SK-N-SH (cell line): ENCODE data around the gene LDLRAP1. TPM values are rescaled to one million over a fixed set of nuclear protein-coding genes. Genes with fewer than 3 reads are reported as not detected.

Experiments used
- CTCF ChIA-PET: fragments of 300-600, 350-600 bp; formaldehyde crosslinking; extraction: SDS; loops from one replicate; lab custom pipeline; 2021; lab: Yijun Ruan, JAX
- POLR2A ChIA-PET: fragments of 350-600 bp; sonication (Branson Sonifier 250); formaldehyde crosslinking; extraction: SDS; loops from one replicate; lab custom pipeline; 2020; ENCODE audit warnings: antibody characterized with exemption, inconsistent platforms; lab: Yijun Ruan, JAX
- DNase-seq: peaks from one replicate; pipeline ENCODE4 v3.0.0; 2012
- H2AFZ ChIP-seq: fragments of 200-600 bp; sonication (generic); 2 replicates; pipeline ENCODE4 v1.8.1; 2016; ENCODE audit warnings: antibody characterized with exemption, mild to moderate bottlenecking, low read depth
- H3F3A ChIP-seq: fragments of 200-600 bp; sonication (generic); replicated peaks from 2 replicates; pipeline ENCODE3; 2016; ENCODE audit warnings: antibody characterized with exemption, mild to moderate bottlenecking; ENCODE audit not compliant: insufficient read depth
- H3K27ac ChIP-seq, 2 experiments: fragments of 200-500 bp in 1 of 2; fragments of 200-600 bp in 1 of 2; sonication (Bioruptor generic) in 1 of 2; sonication (generic), shearing (Covaris generic) in 1 of 2; 2 replicates each; pipeline versions ENCODE4 v1.5.1 to v1.6.1; 2014 to 2016; ENCODE audit warnings: low read depth in 2 of 2, inconsistent platforms in 1 of 2, low read length in 1 of 2, mild to moderate bottlenecking in 1 of 2, mixed read lengths in 1 of 2
- H3K27me3 ChIP-seq: fragments of 200-600 bp; sonication (generic), shearing (Covaris generic); 2 replicates; pipeline ENCODE4 v1.6.1; 2016; ENCODE audit warnings: mixed run types; ENCODE audit not compliant: insufficient read depth
- H3K36me3 ChIP-seq, 2 experiments: fragments of 200-500 bp in 1 of 2; fragments of 200-600 bp in 1 of 2; sonication (Bioruptor generic) in 1 of 2; sonication (generic) in 1 of 2; replicated peaks in 1 of 2; 2 replicates each; pipeline versions ENCODE3 to v1.5.1; 2014 to 2016; ENCODE audit warnings: low read length in 1 of 2, mild to moderate bottlenecking in 1 of 2; ENCODE audit not compliant: insufficient read depth in 2 of 2, control insufficient read depth in 1 of 2
- H3K4me1 ChIP-seq, 2 experiments: fragments of 200-500 bp in 1 of 2; fragments of 200-600 bp in 1 of 2; sonication (Bioruptor generic) in 1 of 2; sonication (generic), shearing (Covaris generic) in 1 of 2; 2 replicates each; pipeline versions ENCODE4 v1.5.1 to v1.6.1; 2014 to 2016; ENCODE audit warnings: low read depth in 1 of 2, low read length in 1 of 2, mixed run types in 1 of 2; ENCODE audit not compliant: insufficient read depth in 2 of 2, control insufficient read depth in 1 of 2
- H3K4me2 ChIP-seq: fragments of 200-600 bp; sonication (generic), shearing (Covaris generic); 2 replicates; pipeline ENCODE4 v1.6.1; 2017; ENCODE audit warnings: mixed run types
- H3K4me3 ChIP-seq, 2 experiments: fragments of 200-500 bp in 1 of 2; fragments of 200-600 bp in 1 of 2; sonication (Bioruptor generic) in 1 of 2; sonication (generic), shearing (Covaris generic) in 1 of 2; 2 replicates each; pipeline versions ENCODE4 v1.5.1 to v1.8.1; 2014 to 2016; ENCODE audit warnings: low read depth in 2 of 2, inconsistent platforms in 1 of 2, low read length in 1 of 2, mild to moderate bottlenecking in 1 of 2, mixed read lengths in 1 of 2, moderate library complexity in 1 of 2
- H3K79me2 ChIP-seq: fragments of 200-600 bp; sonication (generic); 2 replicates; pipeline ENCODE4 v1.8.1; 2017; ENCODE audit warnings: mild to moderate bottlenecking; ENCODE audit not compliant: insufficient read depth
- H3K9ac ChIP-seq: fragments of 200-600 bp; sonication (generic); 2 replicates; pipeline ENCODE4 v1.6.1; 2017; ENCODE audit warnings: mixed run types
- H3K9me2 ChIP-seq: fragments of 200-600 bp; sonication (generic); 2 replicates; pipeline ENCODE4 v1.6.1; 2017; ENCODE audit warnings: mixed run types
- H3K9me3 ChIP-seq: fragments of 200-600 bp; sonication (generic); 2 replicates; pipeline ENCODE4 v1.6.1; 2017; ENCODE audit warnings: mixed run types, mild to moderate bottlenecking, moderate library complexity
- H4K20me1 ChIP-seq: fragments of 200-600 bp; sonication (generic); 2 replicates; pipeline ENCODE4 v1.6.1; 2017; ENCODE audit warnings: mild to moderate bottlenecking, mixed run types; ENCODE audit not compliant: insufficient read depth
- CHD2 ChIP-seq: fragments of 150-350 bp; IDR thresholded peaks from 2 replicates; pipeline ENCODE4 v1.6.1; 2018; ENCODE audit warnings: low read length; ENCODE audit not compliant: partially characterized antibody
- CTCF ChIP-seq: fragments of 200-600 bp; sonication (generic); IDR thresholded peaks from 2 replicates; pipeline ENCODE4 v1.6.1; 2017; ENCODE audit warnings: antibody characterized with exemption, mild to moderate bottlenecking, moderate library complexity
- ELF1 ChIP-seq: IDR thresholded peaks from 2 replicates; pipeline ENCODE4 v1.4.0; 2012
- EZH2phosphoT487 ChIP-seq: fragments of 200-600 bp; sonication (generic); IDR thresholded peaks from 2 replicates; pipeline ENCODE4 v1.6.1; 2017; ENCODE audit warnings: low read depth, mixed run types, mild to moderate bottlenecking, antibody characterized with exemption, moderate library complexity, borderline replicate concordance
- GABPA ChIP-seq: IDR thresholded peaks from 2 replicates; pipeline ENCODE4 v1.4.0; 2012; ENCODE audit warnings: low read depth, mild to moderate bottlenecking
- IRF3 ChIP-seq: fragments of 150-350 bp; IDR thresholded peaks from 2 replicates; pipeline ENCODE4 v1.6.1; 2016; ENCODE audit warnings: mild to moderate bottlenecking, low read depth, low read length
- MAX ChIP-seq: IDR thresholded peaks from 2 replicates; pipeline ENCODE4 v1.4.0; 2012; ENCODE audit warnings: low read depth
- NFIC ChIP-seq: IDR thresholded peaks from 2 replicates; pipeline ENCODE4 v1.4.0; 2012; ENCODE audit warnings: borderline replicate concordance
- NRF1 ChIP-seq: IDR thresholded peaks from 2 replicates; pipeline ENCODE4 v1.6.1; 2012; ENCODE audit warnings: low read depth, mild to moderate bottlenecking, low read length
- PBX3 ChIP-seq: IDR thresholded peaks from 2 replicates; pipeline ENCODE4; 2012
- POLR2AphosphoS5 ChIP-seq: IDR thresholded peaks from 2 replicates; pipeline ENCODE4 v1.6.1; 2012; ENCODE audit warnings: low read depth, low read length
- RAD21 ChIP-seq: IDR thresholded peaks from 2 replicates; pipeline ENCODE4 v1.6.1; 2012; ENCODE audit warnings: mild to moderate bottlenecking, low read length
- RCOR1 ChIP-seq: fragments of 150-350 bp; IDR thresholded peaks from 2 replicates; pipeline ENCODE4 v1.6.1; 2017; ENCODE audit warnings: antibody characterized with exemption, low read length
- REST ChIP-seq: IDR thresholded peaks from 2 replicates; pipeline ENCODE4 v1.6.1; 2012; ENCODE audit warnings: mild to moderate bottlenecking, low read depth, low read length, moderate library complexity
- RXRA ChIP-seq: IDR thresholded peaks from 2 replicates; pipeline ENCODE4 v1.4.0; 2012; ENCODE audit warnings: low read depth, mild to moderate bottlenecking, borderline replicate concordance
- TAF1 ChIP-seq: IDR thresholded peaks from 2 replicates; pipeline ENCODE4 v1.6.1; 2012; ENCODE audit warnings: low read depth, mild to moderate bottlenecking, low read length, moderate library complexity, borderline replicate concordance
- TEAD4 ChIP-seq: IDR thresholded peaks from 2 replicates; pipeline ENCODE4 v1.4.0; 2012; ENCODE audit warnings: mild to moderate bottlenecking, borderline replicate concordance; ENCODE audit not compliant: insufficient read depth
- USF1 ChIP-seq: IDR thresholded peaks from 2 replicates; pipeline ENCODE4 v1.4.0; 2012; ENCODE audit warnings: low read depth, borderline replicate concordance
- YY1 ChIP-seq: IDR thresholded peaks from 2 replicates; pipeline ENCODE4 v1.4.0; 2012; ENCODE audit warnings: low read depth, mild to moderate bottlenecking
- WGBS: methylation state at CpG from one replicate; pipeline ENCODE4 v1.1.6; 2017; ENCODE audit warnings: low lambda C conversion rate; 5-methylcytosine and 5-hydroxymethylcytosine counted together
- polyA plus RNA-seq, 3 experiments: library from polyadenylated mRNA; depleted of rRNA; stranded (reverse); fragments of >200 nt; gene quantifications; 2 replicates each; pipeline ENCODE4 v1.2.3, GENCODE V29; 2012

The LDLRAP1 gene
- polyA plus RNA-seq, 1 of the 3 experiments (the other 2 are of a cell fraction), result 19.1 TPM

GRCh38 chr1:25560001-25560400 is 16.6 kb downstream of the LDLRAP1 start:
- TF ChIP-seq YY1 (no peak), USF1 (no peak), EZH2phosphoT487 (no peak), ELF1 (no peak), TAF1 (no peak), PBX3 (no peak), REST (no peak), GABPA (no peak), CHD2 (no peak), RXRA (no peak), RAD21 (no peak), IRF3 (no peak), POLR2AphosphoS5 (no peak), NFIC (no peak), RCOR1 (no peak), TEAD4 (no peak), NRF1 (no peak), CTCF (no peak), MAX (no peak)
- H3K4me3 ChIP-seq, result no peak overlapping the region
- no peak overlapping the region for H3K27ac ChIP-seq
- H3K27me3 ChIP-seq, result no peaks in the 10 kb centered on the region
- H3K9me3 ChIP-seq, result no peaks in the 10 kb centered on the region
- no peak overlapping the region for H2AFZ ChIP-seq
- CTCF ChIA-PET, result interaction anchor here (7.3 kb wide), 1 partner anchor 13 kb away, joined by 50 read pairs; no protein-coding TSS in a partner anchor
- no peak for DNase-seq
- peaks cover 0 to 15% of the 10 kb centered on the region in 2 experiments; a peak in 1 of 4 replicates for H3K4me1 ChIP-seq
- H3K4me2 ChIP-seq, result no peak overlapping the region
- H3K79me2 ChIP-seq, result no peaks in the 10 kb centered on the region
- H4K20me1 ChIP-seq, result peaks cover 4% of the 10 kb centered on the region; the same call in 1 of the 2 replicates
- H3K9me2 ChIP-seq, result no peaks in the 10 kb centered on the region
- 90% methylated on average over 7 of the region's 9 CpGs for WGBS
- H3F3A ChIP-seq, result no peaks in the 10 kb centered on the region
- H3K9ac ChIP-seq, result no peak overlapping the region
- peaks cover 0 to 13% of the 10 kb centered on the region in 2 experiments for H3K36me3 ChIP-seq
- POLR2A ChIA-PET, result no interaction called here
